GM12892 (cell line): Measurements from ENCODE around the gene NACC2.

Source experiments
- POLR2A ChIP-seq: IDR thresholded peaks from 2 replicates; pipeline ENCODE4 v1.6.1; 2011; ENCODE audit warnings: low read depth, low read length, control low read depth
- POLR2AphosphoS5 ChIP-seq: IDR thresholded peaks from 2 replicates; pipeline ENCODE4 v1.6.1; 2011; ENCODE audit warnings: low read depth, low read length, control low read depth
- TAF1 ChIP-seq: IDR thresholded peaks from 2 replicates; pipeline ENCODE4 v1.6.1; 2011; ENCODE audit warnings: low read depth, mild to moderate bottlenecking, control low read depth, low read length, borderline replicate concordance

DNA sequence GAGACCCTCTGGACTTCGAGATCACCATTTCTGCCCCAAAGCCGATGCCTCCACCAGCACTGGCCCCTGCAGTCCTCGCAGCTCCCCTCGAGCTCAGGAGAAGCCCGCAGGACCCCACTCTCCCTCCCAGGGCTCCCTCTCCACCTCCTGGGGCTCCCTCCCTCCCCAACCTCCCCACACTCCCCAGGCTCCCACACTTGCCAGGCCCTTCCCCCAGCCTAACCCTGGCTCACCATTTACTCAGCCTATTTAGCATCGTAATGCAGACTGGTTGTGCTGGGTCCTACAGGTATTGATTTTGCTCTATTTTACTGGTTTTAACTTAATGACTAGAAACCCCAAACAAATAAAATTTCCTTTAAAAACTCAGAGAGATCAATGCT, 47.3 kb upstream of the NACC2 start:
- TF ChIP-seq POLR2AphosphoS5 (no peak), TAF1 (no peak), POLR2A (no peak)
